GM18517 (cell line): Measurements from ENCODE around the gene MAPRE3.

Source experiments
- ATAC-seq: cut with Tn5 transposase; IDR thresholded peaks from one replicate; pipeline ENCODE4 v1.9.1; 2021; ENCODE audit warnings: mild to moderate bottlenecking, moderate library complexity; ENCODE audit not compliant: unreplicated experiment

MAPRE3 gene

GRCh38 chr2:27038631-27039339 lies 68.3 kb downstream of the MAPRE3 start:
- no peak for ATAC-seq

DNA sequence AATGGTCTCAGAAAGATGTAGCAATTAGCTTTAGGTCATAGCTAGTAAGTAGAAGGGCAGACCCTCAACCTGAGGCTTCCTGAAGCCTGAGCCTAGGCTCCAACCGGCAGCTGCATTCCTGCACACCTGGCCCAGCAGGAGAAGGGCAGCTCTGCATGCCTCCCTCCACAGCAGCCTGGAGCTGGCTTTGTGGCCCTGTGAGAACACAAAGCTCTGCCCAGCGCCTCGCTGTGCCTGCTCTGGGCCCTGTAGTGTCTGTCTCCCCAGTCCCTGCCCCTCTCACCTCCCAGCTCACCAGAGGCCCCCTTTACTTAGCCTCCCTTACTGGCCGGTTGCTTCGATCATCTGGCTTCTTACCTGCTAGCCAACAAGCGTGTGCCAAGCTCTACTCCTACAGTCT lies 69.0 kb downstream of the MAPRE3 start:
- no peak for ATAC-seq

- ATAC-seq = no peak
Measured at GRCh38 chr2:27039871-27040270, 69.4 kb downstream of the MAPRE3 start.

DNA sequence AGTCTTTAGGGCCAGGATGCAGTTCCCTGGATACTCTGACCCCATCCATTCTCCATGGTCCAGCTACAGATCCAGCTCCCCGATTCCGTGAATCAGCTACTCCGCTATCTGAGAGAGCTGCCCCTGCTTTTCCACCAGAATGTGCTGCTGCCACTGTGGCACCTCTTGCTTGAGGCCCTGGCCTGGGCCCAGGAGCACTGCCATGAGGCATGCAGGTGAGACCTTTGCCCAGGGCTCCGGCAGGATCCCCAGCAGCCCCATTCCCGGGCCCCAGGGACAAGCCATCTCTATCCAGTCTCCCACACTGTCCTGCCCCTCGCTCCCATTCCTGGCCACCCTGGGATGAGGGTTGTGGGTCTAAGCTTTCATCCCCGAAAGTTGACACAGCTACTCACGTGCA lies 69.8 kb downstream of the MAPRE3 start:
- ATAC-seq = no peak

DNA sequence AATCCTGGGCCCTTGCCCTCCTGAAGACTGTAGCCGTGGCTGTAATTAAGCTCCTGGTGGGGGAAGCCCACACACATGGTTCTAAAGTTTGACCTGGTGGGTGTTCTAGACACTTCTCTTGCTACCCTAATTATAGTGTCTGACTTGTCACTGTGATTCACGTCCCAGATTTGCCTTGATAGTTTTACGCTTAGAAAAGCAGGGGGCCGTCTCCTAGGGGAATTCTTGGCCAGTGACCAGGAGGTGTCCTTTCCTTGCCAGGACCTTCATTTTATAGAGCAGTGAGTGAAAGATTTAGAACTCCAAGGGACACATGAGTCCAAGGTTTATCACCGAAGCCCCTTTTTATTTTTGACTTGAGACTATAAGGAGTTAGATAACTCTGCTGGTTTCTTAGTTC lies 71.3 kb downstream of the MAPRE3 start:
- no peak for ATAC-seq

- ATAC-seq = no peak
Measured at GRCh38 chr2:27042159-27042661, 71.8 kb downstream of the MAPRE3 start.

GRCh38 chr2:27042985-27043634 lies 72.7 kb downstream of the MAPRE3 start:
- ATAC-seq = no peak

- ATAC-seq = no peak
Measured at GRCh38 chr2:27049422-27050280, 79.2 kb downstream of the MAPRE3 start.

DNA sequence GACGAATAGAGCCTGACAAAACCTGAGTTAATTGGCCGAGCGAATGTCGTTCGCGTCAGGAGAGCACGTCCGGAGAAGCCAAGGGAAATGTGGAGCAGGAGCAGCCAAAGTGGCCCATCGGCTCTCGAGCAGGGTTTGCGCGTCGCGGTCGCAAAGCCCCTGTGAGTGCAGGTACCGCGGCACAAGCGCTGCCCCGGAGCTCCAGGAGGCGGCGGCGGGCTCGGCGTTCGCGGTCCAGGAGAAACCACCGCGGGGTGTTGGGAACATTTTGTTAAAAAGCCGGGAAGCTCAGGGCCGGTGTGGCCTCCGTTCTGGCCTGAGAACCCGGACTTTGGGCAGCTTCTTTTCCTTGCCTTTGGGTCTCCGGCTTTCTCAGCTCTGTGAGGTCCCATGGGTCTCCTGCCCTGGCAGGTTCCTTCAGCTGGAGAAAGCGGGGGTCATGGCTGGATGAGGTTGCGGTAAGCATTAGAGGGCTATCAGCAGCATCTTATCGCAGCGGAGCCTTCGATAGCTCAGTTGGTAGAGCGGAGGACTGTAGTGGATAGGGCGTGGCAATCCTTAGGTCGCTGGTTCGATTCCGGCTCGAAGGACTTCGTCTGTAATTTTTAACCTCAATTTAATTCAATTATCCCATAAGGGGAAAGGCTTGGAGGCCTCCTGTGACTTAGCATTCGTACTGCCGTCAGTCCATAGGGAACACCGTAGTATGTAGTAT lies 80.0 kb downstream of the MAPRE3 start:
- ATAC-seq = peak; percentile 47

DNA sequence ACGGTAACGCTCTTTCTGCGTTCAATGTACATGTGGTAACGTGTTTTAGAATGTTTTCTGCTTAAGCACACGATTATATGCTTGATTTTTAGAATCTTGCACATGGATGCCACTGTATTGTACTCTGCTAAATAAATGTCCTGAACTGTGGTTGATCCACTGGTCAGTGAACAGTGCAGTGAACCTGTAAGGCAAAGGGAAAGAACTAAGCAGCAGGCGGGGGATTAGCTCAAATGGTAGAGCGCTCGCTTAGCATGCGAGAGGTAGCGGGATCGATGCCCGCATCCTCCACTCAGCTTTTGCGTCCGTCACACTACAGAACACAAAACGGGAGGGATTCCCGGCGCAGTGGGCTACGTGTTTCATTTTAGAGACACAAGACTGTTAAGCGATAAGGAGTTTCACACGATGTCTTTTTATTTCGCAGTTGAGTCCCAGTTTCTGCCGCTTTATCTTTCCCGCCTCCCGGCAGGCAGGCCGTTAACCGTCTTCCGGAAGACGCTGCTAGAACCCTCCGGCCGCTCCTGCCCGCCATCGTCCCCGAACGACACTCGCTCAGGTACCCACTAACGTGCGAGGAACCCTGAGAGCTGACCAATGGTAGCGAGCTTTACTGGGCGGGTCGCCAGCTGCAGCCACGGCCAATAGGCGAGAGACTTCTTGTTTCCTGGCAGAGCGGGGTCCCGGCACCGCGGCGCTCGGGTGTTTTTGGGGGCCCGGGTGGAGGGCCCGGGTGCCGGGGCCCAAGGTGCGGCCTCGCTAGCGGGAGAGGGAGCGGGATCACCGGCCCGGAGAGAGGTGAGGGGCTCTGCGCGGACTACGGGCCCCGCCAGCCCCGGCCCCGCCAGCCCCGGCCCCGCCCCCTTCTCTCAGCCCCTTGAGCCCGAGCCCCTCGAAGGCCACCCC lies 80.8 kb downstream of the MAPRE3 start, which contains the start of gene AGBL5:
TSS of gene AGBL5 (plus strand) at position 673 of the 906 bp plus-strand sequence. CDS start 1,291 bp downstream, outside the sequence.
- ATAC-seq = peak; percentile 74

DNA sequence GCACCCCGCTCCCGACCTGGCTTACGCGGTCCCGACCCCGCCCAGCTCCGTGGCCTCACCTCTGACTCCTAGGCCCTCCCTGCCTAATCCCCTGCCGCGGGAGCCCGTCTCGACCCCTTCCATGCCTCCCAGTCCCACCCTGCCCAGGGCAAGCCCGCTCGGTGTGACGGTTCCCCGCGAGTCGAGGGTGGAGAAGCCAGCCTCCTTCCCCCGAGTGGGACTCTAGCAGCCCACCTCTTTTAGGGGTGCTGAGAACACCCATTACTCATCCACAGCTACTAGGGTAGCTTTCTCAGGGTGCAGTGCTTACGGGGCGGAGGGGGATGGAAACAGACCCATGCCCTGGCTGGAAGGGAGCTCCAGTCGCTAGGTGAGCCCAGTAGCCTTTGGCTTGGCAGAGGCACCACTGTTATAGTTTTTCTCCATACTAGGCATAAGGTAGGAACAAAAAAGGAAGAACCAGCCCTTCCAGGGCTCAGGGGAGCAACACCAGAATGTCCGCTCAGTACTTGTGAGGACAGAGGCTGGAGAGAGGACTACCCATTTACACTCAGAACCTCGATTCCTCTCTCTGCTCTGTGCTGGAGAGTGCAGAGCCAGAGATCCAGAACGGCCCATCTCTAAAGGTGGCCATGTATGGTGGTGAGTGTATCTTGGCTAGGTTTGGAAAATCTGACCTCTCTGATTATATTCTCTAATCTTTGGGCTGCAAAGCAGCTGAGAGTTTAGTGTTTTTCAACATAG lies 81.6 kb downstream of the MAPRE3 start:
- ATAC-seq = no peak

- no peak for ATAC-seq
Measured at GRCh38 chr2:27053321-27053720, 82.9 kb downstream of the MAPRE3 start.

- ATAC-seq = no peak
Measured at GRCh38 chr2:27053776-27054175, 83.3 kb downstream of the MAPRE3 start.

DNA sequence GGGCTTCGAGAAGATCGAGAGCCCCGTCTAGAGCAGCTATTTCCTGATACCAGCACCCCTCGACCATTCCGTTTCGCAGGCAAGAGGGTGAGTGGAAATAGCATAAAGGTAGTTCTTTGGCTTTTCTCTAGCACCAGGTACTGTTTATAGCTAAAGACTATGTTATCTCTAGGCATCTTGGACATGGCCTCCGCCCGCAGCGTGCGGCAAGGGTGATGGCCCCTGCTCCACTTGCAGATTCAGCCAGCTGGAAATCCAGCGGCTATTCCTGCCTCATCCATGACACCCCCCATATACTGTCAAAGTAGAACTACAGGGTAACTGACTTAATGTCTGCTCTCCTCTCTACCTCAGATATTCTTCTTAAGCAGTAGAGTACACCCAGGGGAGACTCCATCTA lies 84.3 kb downstream of the MAPRE3 start:
- no peak for ATAC-seq

GRCh38 chr2:27057184-27057583 lies 86.7 kb downstream of the MAPRE3 start:
- no peak for ATAC-seq

- no peak for ATAC-seq
Measured at GRCh38 chr2:27058210-27058609, 87.8 kb downstream of the MAPRE3 start.

DNA sequence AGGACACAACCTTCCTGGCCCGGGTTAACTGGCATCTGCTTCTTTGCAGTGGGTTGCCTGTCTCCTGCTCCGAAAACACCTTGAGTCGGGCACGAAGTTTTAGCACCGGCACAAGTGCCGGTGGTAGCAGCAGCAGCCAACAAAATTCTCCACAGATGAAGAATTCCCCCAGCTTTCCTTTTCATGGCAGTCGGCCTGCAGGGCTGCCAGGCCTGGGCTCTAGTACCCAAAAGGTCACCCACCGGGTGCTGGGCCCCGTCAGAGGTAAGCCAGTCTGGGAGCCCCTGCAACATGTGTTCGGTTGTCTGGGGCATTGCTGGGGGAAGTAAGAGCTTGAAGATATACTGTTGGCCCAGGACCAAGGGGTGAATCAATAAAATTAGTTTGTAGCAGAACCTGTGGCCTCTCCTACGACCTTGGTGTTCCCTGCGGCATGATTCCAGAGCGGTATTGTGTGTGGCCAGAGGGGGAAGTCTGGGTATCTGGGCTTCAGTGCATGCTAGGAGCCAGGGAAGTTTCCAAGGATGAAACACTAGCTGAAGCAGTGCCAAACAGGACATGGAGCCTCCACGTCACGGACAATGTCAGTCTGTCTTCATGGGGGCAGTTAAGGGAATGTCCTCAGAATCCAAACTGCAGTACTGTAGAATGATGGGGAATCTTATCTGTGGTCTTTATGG lies 88.8 kb downstream of the MAPRE3 start:
- no peak for ATAC-seq

GRCh38 chr2:27060323-27060722 lies 89.9 kb downstream of the MAPRE3 start:
- ATAC-seq = no peak
